Lung (tissue), 12 donors: ENCODE data around the gene CTRB2. TPM values are rescaled to one million over a fixed set of nuclear protein-coding genes. Genes with fewer than 3 reads are reported as not detected.
A peak's percentile ranks its signal among the peaks of the same experiment; 100 is the strongest.

Experiments
- ATAC-seq: fragments of 200-7000 bp; cut with Tn5 transposase; one replicate; pipeline ENCODE4 v1.9.1; 2020; ENCODE audit warnings: moderate number of reproducible peaks; ENCODE audit not compliant: insufficient read depth, low FRiP score
- DNase-seq, 3 donors: peaks; one replicate each; pipeline ENCODE4 v3.0.0-alpha.2; 2013 to 2017
- H3K27ac ChIP-seq, 2 donors: one replicate each; pipeline ENCODE4 v1.5.1; 2013; ENCODE audit warnings: mild to moderate bottlenecking in 2 of 2, moderate library complexity in 2 of 2, control low read depth in 1 of 2, inconsistent platforms in 1 of 2, low read depth in 1 of 2, low read length in 1 of 2
- H3K27me3 ChIP-seq, 3 donors: one replicate each; pipeline ENCODE4 v1.5.1; 2013; ENCODE audit warnings: low read length in 2 of 3; ENCODE audit not compliant: control insufficient read depth in 3 of 3, insufficient read depth in 3 of 3
- H3K36me3 ChIP-seq, 4 donors: one replicate each; pipeline ENCODE4 v1.5.1; 2013; ENCODE audit warnings: low read length in 4 of 4, mild to moderate bottlenecking in 1 of 4, moderate library complexity in 1 of 4; ENCODE audit not compliant: control insufficient read depth in 4 of 4, insufficient read depth in 4 of 4
- H3K4me1 ChIP-seq, 5 donors: one replicate each; pipeline ENCODE4 v1.5.1; 2013; ENCODE audit warnings: low read length in 5 of 5, mild to moderate bottlenecking in 2 of 5, moderate library complexity in 1 of 5; ENCODE audit not compliant: control insufficient read depth in 5 of 5, insufficient read depth in 5 of 5
- H3K4me3 ChIP-seq: one replicate; pipeline ENCODE4 v1.5.1; 2013; ENCODE audit warnings: mild to moderate bottlenecking, control low read depth, moderate library complexity
- H3K9ac ChIP-seq, 2 donors: one replicate each; pipeline ENCODE4 v1.5.1; 2013; ENCODE audit warnings: low read length in 2 of 2, control low read depth in 1 of 2; ENCODE audit not compliant: insufficient read depth in 1 of 2
- H3K9me3 ChIP-seq, 4 donors: one replicate each; pipeline ENCODE4 v1.5.1; 2013; ENCODE audit warnings: low read length in 3 of 4, mild to moderate bottlenecking in 1 of 4, moderate library complexity in 1 of 4; ENCODE audit not compliant: control insufficient read depth in 4 of 4, insufficient read depth in 3 of 4
- CTCF ChIP-seq: IDR thresholded peaks from 2 replicates; pipeline ENCODE4 v1.5.1; 2012; ENCODE audit warnings: mild to moderate bottlenecking; ENCODE audit errors: control extremely low read depth, extremely low read depth
- WGBS, 2 donors: extraction: QIAGEN DNeasy Blood & Tissue Kit; methylation state at CpG; one replicate each; pipeline ENCODE4 v1.1.7; 2013; 5-methylcytosine and 5-hydroxymethylcytosine counted together
- polyA plus RNA-seq, 2 donors: library from polyadenylated mRNA; stranded (reverse); fragments of 200-250 nt; gene quantifications; one replicate each; pipeline ENCODE4 v1.2.1, GENCODE V29; 2013
- total RNA-seq, 2 donors: library from RNA; depleted of rRNA in 1 of 2; stranded (reverse); fragments of >200 nt in 1 of 2; gene quantifications; one replicate each; pipeline ENCODE4 v1.2.1, GENCODE V29; 2014 to 2021
- donor health status: control.
- donor health status: control.
- donor health status: Bipolar disorder and iron deficiency.
- donor health status: healthy.
- donor health status: DM: yes; HTN: yes; CAD: no.

CTRB2 gene
- total and polyA plus RNA-seq, 4 donors = 0.65 to 14.6 (median 1.3) TPM; not detected in 1

- Histone ChIP-seq H3K4me1 (peaks cover 10 to 36% (median 25%) of the 10 kb centered on the region in 5 donors), H3K9me3 (no peaks in the 10 kb centered on the region), H3K36me3 (peaks cover 2 to 39% (median 12%) of the 10 kb centered on the region in 4 donors), H3K9ac (no peak overlapping the region), H3K27me3 (no peaks in the 10 kb centered on the region), H3K27ac (peak overlapping the region; percentile 41 to 56), H3K4me3 (no peak overlapping the region)
- 87 to 92% methylated on average over 19 of the region's 19 CpGs for WGBS, 2 donors
- TF ChIP-seq CTCF = no peak
- ATAC-seq = no peak
- DNase-seq = no peak
Observed at GRCh38 chr16:75239542-75240122, 32.7 kb upstream of the CTRB2 start.

GRCh38 chr16:75238853-75239541 lies 32.0 kb upstream of the CTRB2 start:
- peaks cover 2 to 39% (median 16%) of the 10 kb centered on the region in 4 donors for H3K36me3 ChIP-seq

GRCh38 chr16:75238132-75238852 lies 31.3 kb upstream of the CTRB2 start:
- H3K4me3 ChIP-seq = no peak overlapping the region
- H3K27me3 ChIP-seq = no peaks in the 10 kb centered on the region
- H3K9me3 ChIP-seq = no peaks in the 10 kb centered on the region
- peaks cover 6 to 28% (median 13%) of the 10 kb centered on the region in 5 donors for H3K4me1 ChIP-seq
- no peak for TF ChIP-seq CTCF
- ATAC-seq (no peak), DNase-seq (peak; percentile 88 to 92 (median 88))
- 47 to 60% methylated on average over 25 of the region's 25 CpGs for WGBS, 2 donors
- H3K9ac ChIP-seq = peak overlapping the region in 1 of 2 donors; percentile 42
- H3K27ac ChIP-seq = peak overlapping the region; percentile 41 to 56
- H3K36me3 ChIP-seq = peaks cover 2 to 42% (median 18%) of the 10 kb centered on the region in 4 donors

More at GRCh38 chr16:75238853-75239541, 32.0 kb upstream of the CTRB2 start:
- H3K9ac ChIP-seq = no peak overlapping the region
- no peak for DNase-seq
- 58 to 72% methylated on average over 16 of the region's 16 CpGs for WGBS, 2 donors
- no peaks in the 10 kb centered on the region for H3K27me3 ChIP-seq
- H3K4me1 ChIP-seq = peaks cover 6 to 34% (median 19%) of the 10 kb centered on the region in 5 donors
- TF ChIP-seq CTCF = no peak
- no peak for ATAC-seq
- H3K9me3 ChIP-seq = no peaks in the 10 kb centered on the region
- peak overlapping the region; percentile 41 to 56 for H3K27ac ChIP-seq
- no peak overlapping the region for H3K4me3 ChIP-seq
